DND-41 (cell line): Measurements from ENCODE around the gene ANKRD11.

ENCODE experiments used
- ATAC-seq: fragments of 200-7000 bp; cut with Tn5 transposase; 3 replicates; pipeline ENCODE4 v1.9.1; 2021; ENCODE audit warnings: low read depth; ENCODE audit not compliant: insufficient read depth
- DNase-seq: peaks from one replicate; pipeline ENCODE4 v3.0.0-alpha.2; 2020
- H2AFZ ChIP-seq: 2 replicates; pipeline ENCODE4 v1.6.0; 2012; ENCODE audit warnings: low read depth, low read length
- H3K27ac ChIP-seq: 2 replicates; pipeline ENCODE4 v1.5.1; 2012; ENCODE audit warnings: low read length, inconsistent platforms
- H3K27me3 ChIP-seq: fragments of 200-600 bp; sonication (generic); 2 replicates; pipeline ENCODE4 v1.6.0; 2012; ENCODE audit warnings: low read length, mild to moderate bottlenecking, inconsistent platforms; ENCODE audit not compliant: insufficient read depth, poor library complexity
- H3K36me3 ChIP-seq: 2 replicates; pipeline ENCODE4 v1.5.1; 2012; ENCODE audit warnings: low read length, inconsistent platforms; ENCODE audit not compliant: insufficient read depth
- H3K4me1 ChIP-seq: 2 replicates; pipeline ENCODE4 v1.5.1; 2012; ENCODE audit warnings: mild to moderate bottlenecking, low read length; ENCODE audit not compliant: insufficient read depth
- H3K4me2 ChIP-seq: 2 replicates; pipeline ENCODE4 v1.6.0; 2012; ENCODE audit warnings: mild to moderate bottlenecking, moderate library complexity, low read length, inconsistent platforms; ENCODE audit not compliant: insufficient read depth
- H3K4me3 ChIP-seq, 2 experiments: fragments of 200-600 bp in 1 of 2; shearing (Covaris generic) in 1 of 2; 2 replicates each; pipeline ENCODE4 v1.5.1; 2012 to 2016; ENCODE audit warnings: inconsistent platforms in 2 of 2, low read length in 2 of 2, mild to moderate bottlenecking in 2 of 2, low read depth in 1 of 2, moderate library complexity in 1 of 2
- H3K79me2 ChIP-seq: 2 replicates; pipeline ENCODE4 v1.6.0; 2012; ENCODE audit warnings: low read length, inconsistent platforms; ENCODE audit not compliant: insufficient read depth
- H3K9ac ChIP-seq: 2 replicates; pipeline ENCODE4 v1.6.0; 2012; ENCODE audit warnings: low read depth, mild to moderate bottlenecking, inconsistent platforms, low read length, moderate library complexity
- H3K9me3 ChIP-seq: 2 replicates; pipeline ENCODE4 v1.5.1; 2012; ENCODE audit warnings: low read length, moderate library complexity, mild to moderate bottlenecking, inconsistent platforms; ENCODE audit not compliant: insufficient read depth, severe bottlenecking
- H4K20me1 ChIP-seq: 2 replicates; pipeline ENCODE4 v1.6.0; 2012; ENCODE audit warnings: low read length; ENCODE audit not compliant: insufficient read depth
- EZH2 ChIP-seq: IDR thresholded peaks from 3 replicates; pipeline ENCODE4 v1.6.1; 2012; ENCODE audit warnings: borderline replicate concordance, low read depth, mild to moderate bottlenecking, moderate library complexity, low read length, inconsistent platforms; ENCODE audit not compliant: severe bottlenecking
- TF ChIP-seq, protein P1 (sequence below): IDR thresholded peaks from 2 replicates; pipeline ENCODE4 v1.5.1; 2012; ENCODE audit warnings: borderline replicate concordance, low read length, moderate library complexity, mild to moderate bottlenecking; ENCODE audit not compliant: poor library complexity, severe bottlenecking; ENCODE audit errors: extremely low read depth

The ANKRD11 gene

DNA sequence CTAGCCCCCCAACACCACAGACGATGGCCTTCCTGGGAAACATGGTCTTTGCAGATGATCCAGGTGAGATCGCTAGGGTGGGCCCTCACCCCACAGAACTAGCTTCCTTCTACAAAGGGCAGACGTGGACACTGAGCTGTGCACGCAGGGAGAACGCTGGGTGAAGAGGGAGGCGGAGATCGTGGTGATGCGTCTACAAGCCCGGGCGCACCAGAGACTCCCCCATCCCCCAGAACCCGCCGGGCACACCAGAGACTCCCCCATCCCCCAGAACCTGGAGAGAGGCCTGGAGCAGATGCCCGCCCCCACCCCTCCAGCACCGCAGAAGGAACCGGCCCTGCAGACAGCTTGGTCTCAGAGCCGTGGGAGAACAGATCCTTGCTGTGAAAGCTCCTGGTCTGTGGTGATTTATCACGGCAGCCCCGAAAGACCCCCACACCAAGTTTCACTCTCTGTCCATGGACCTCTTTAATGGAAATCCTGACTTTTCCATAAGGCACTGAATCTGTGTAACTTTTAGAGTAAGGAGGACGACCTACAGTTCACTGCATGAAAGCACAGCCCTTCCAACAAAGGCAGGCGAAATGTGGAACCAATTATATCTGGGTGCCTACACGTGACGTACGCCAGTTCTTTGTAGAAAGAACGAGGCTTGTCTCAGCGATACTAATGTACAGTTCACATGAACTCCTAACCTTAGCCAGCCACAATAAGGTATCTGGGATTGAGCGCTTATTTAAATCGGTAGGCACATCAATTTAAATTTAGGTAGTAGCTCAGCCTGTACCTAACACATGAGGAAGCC lies 88.5 kb downstream of the ANKRD11 start:
- no peak for ATAC-seq
- TF ChIP-seq EZH2, result no peak
- TF ChIP-seq, protein P1, sequence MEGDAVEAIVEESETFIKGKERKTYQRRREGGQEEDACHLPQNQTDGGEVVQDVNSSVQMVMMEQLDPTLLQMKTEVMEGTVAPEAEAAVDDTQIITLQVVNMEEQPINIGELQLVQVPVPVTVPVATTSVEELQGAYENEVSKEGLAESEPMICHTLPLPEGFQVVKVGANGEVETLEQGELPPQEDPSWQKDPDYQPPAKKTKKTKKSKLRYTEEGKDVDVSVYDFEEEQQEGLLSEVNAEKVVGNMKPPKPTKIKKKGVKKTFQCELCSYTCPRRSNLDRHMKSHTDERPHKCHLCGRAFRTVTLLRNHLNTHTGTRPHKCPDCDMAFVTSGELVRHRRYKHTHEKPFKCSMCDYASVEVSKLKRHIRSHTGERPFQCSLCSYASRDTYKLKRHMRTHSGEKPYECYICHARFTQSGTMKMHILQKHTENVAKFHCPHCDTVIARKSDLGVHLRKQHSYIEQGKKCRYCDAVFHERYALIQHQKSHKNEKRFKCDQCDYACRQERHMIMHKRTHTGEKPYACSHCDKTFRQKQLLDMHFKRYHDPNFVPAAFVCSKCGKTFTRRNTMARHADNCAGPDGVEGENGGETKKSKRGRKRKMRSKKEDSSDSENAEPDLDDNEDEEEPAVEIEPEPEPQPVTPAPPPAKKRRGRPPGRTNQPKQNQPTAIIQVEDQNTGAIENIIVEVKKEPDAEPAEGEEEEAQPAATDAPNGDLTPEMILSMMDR, result no peak
- H3K36me3 ChIP-seq, result peaks cover 68% of the 10 kb centered on the region

GRCh38 chr16:89401205-89401604 lies 89.2 kb downstream of the ANKRD11 start:
- Histone ChIP-seq H3K4me3 (no peak overlapping the region), H3K79me2 (peaks cover 94% of the 10 kb centered on the region), H3K27me3 (no peaks in the 10 kb centered on the region), H3K4me1 (no peaks in the 10 kb centered on the region), H3K36me3 (peaks cover 65% of the 10 kb centered on the region), H2AFZ (no peak overlapping the region), H3K27ac (no peak overlapping the region), H4K20me1 (peaks cover 92% of the 10 kb centered on the region), H3K9ac (no peak overlapping the region), H3K4me2 (no peak overlapping the region), H3K9me3 (no peaks in the 10 kb centered on the region)
- TF ChIP-seq EZH2, result no peak
- TF ChIP-seq, protein P1, result no peak
- ATAC-seq, result no peak
- no peak for DNase-seq

More for the DNA sequence above, 88.5 kb downstream of the ANKRD11 start:
- Histone ChIP-seq H3K4me1 (no peaks in the 10 kb centered on the region), H3K4me2 (no peak overlapping the region), H3K9ac (no peak overlapping the region), H3K27me3 (no peaks in the 10 kb centered on the region), H3K27ac (no peak overlapping the region), H2AFZ (no peak overlapping the region), H3K4me3 (no peak overlapping the region), H3K79me2 (peaks cover 94% of the 10 kb centered on the region), H3K9me3 (no peaks in the 10 kb centered on the region), H4K20me1 (peaks cover 93% of the 10 kb centered on the region)
- no peak for DNase-seq

DNA sequence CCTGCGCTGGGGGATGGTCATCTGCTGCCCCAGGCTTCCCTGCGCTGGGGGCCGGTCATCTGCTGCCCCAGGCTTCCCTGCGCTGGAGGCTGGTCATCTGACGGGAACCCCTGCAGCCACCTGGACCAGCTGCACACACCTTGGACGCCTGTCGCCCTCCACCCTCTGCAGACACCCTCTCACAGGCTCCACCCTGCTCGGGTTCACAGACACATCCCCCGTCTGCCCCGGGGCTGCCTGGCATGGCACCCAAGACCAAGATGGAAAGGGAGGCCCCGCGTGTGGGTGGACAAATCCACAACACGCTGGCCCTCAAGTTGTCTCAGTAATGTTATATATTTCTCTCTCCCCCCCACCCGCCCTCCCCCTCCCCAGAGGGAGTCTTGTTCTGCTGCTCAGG lies 89.6 kb downstream of the ANKRD11 start:
- no peak overlapping the region for H3K4me3 ChIP-seq
- no peak for ATAC-seq
- H3K27ac ChIP-seq, result no peak overlapping the region
- peaks cover 92% of the 10 kb centered on the region for H4K20me1 ChIP-seq
- H2AFZ ChIP-seq, result no peak overlapping the region
- H3K36me3 ChIP-seq, result peaks cover 65% of the 10 kb centered on the region
- H3K4me2 ChIP-seq, result no peak overlapping the region
- no peak for DNase-seq
- H3K9ac ChIP-seq, result no peak overlapping the region
- H3K79me2 ChIP-seq, result peaks cover 94% of the 10 kb centered on the region
- no peaks in the 10 kb centered on the region for H3K27me3 ChIP-seq
- no peak for TF ChIP-seq EZH2
- TF ChIP-seq, protein P1, result no peak
- no peaks in the 10 kb centered on the region for H3K9me3 ChIP-seq
- H3K4me1 ChIP-seq, result no peaks in the 10 kb centered on the region
